Measurements from ENCODE around the gene ADAMTSL1. TPM values are rescaled to one million over a fixed set of nuclear protein-coding genes. Genes with fewer than 3 reads are reported as not detected.

ADAMTSL1 gene
- total and polyA plus RNA-seq, 2 donors (not counting 3 experiments of a cell fraction or from before 2014, with no cell fraction given) = 15.0 to 18.4 TPM

DNA sequence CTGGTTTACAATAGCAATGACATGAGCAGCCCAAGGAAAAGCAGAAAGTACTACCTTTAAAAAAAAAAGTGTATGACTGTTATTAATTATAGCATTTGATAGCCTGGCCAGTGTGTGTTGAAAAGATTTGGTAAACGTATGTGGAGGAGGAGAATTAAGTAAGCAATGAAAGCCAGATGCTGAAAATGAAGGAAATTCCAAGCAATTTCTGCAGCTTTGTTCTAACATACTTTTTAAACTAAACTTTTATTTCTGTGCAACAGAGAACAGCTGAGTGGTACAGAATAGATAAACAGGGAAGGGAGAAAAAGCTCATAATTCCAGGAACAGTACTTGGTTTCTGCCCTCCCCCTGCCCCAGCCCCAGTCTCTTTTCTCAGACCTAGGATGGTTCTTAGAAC is 252.6 kb downstream of the ADAMTSL1 start:
- TF ChIP-seq GATA2 (IDR thresholded peaks at IDR 0.05; ENCODE audit: insufficient read depth, insufficient read length, low read depth, low read length) (no peak), JUN (IDR thresholded peaks at IDR 0.05; ENCODE audit: borderline replicate concordance, insufficient read depth, insufficient read length, low read depth) (no peak), FOS (IDR thresholded peaks at IDR 0.05; ENCODE audit: borderline replicate concordance, insufficient read depth, low read length) (no peak), EZH2 (IDR thresholded peaks at IDR 0.05; ENCODE audit: borderline replicate concordance, low read depth, low read length, severe bottlenecking) (no peak), MYC (IDR thresholded peaks at IDR 0.05; ENCODE audit: low read depth, low read length) (no peak), POLR2AphosphoS5 (IDR thresholded peaks at IDR 0.05; ENCODE audit: insufficient read depth, low read depth, low read length) (no peak), POLR2A (IDR thresholded peaks at IDR 0.05; ENCODE audit: low read depth, low read length) (no peak)
- TF ChIP-seq, protein P1, sequence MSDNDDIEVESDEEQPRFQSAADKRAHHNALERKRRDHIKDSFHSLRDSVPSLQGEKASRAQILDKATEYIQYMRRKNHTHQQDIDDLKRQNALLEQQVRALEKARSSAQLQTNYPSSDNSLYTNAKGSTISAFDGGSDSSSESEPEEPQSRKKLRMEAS (IDR thresholded peaks at IDR 0.05; ENCODE audit: insufficient read depth, insufficient read length) = no peak
- intact Hi-C loops (cut with micrococcal nuclease) = no loop called here
- POLR2A ChIA-PET = no interaction called here
- Histone ChIP-seq H3K4me2 (ENCODE audit: insufficient read depth, low read length) (no peak overlapping the region), H3K9me1 (replicated peaks; ENCODE audit: control insufficient read depth, extremely low read depth, insufficient read depth, low read length) (no peaks in the 10 kb centered on the region), H2AFZ (ENCODE audit: low read depth, low read length) (no peak overlapping the region), H3K27me3 (ENCODE audit: control insufficient read depth in 2 of 2, insufficient read depth in 2 of 2, low read length in 2 of 2) (no peaks in the 10 kb centered on the region), H3K9ac (replicated peaks; ENCODE audit: extremely low read depth, insufficient read depth, low read length) (no peak overlapping the region), H3K9me3 (replicated peaks; ENCODE audit: control insufficient read depth, insufficient read depth, low read length) (no peaks in the 10 kb centered on the region), H3K4me3 (replicated peaks in 1 of 3; ENCODE audit: insufficient read depth in 1 of 3, low read depth in 1 of 3, low read length in 3 of 3) (no peak overlapping the region), H4K20me1 (replicated peaks; ENCODE audit: control insufficient read depth, extremely low read depth, insufficient read depth, low read length) (no peaks in the 10 kb centered on the region), H3K36me3 (ENCODE audit: control insufficient read depth in 2 of 2, extremely low read depth in 1 of 2, insufficient read depth in 2 of 2, low read length in 2 of 2) (no peaks in the 10 kb centered on the region), H3K79me2 (ENCODE audit: control insufficient read depth, insufficient read depth, low read length) (no peaks in the 10 kb centered on the region), H3K27ac (ENCODE audit: insufficient read depth, low read depth, low read length) (no peak overlapping the region), H3K4me1 (ENCODE audit: control insufficient read depth, extremely low read depth, insufficient read depth, low read length) (no peaks in the 10 kb centered on the region)
- CTCF ChIA-PET = interaction anchor here (1.7 to 2.1 kb wide), 3 partner anchors 9 to 17 kb away, joined by 5 to 6 read pairs (median 5); no protein-coding TSS in a partner anchor
- DNase-seq (ENCODE audit: low read depth, low spot score) (no peak), FAIRE-seq (no peak)
- no TSS peak for BruUV-seq (replicated peaks)
- dilution Hi-C loops (cut with MboI; ENCODE audit: extremely low pct_ligation_motif_present, low sequenced_read_pairs) = no loop called here

DNA sequence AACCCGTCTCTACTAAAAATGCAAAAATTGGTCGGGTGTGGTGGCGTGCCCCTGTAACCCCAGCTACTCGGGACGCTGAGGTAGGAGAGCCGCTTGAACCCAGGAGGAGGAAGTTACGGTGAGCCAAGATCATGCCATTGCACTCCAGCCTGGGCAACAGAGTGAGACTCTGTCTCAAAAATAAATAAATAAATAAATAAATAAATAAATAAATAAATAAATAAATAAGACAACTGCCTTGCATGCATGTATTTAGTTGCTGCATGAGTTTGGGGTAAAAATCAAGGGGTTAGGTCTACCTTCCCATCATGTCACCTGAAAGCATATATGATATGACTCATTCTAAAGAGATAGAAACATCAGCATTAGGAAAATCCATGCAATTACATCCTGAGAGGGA is 254.0 kb downstream of the ADAMTSL1 start:
- no peak overlapping the region for H3K4me3 ChIP-seq (replicated peaks in 1 of 3; ENCODE audit: insufficient read depth in 1 of 3, low read depth in 1 of 3, low read length in 3 of 3)
- DNase-seq (ENCODE audit: low read depth, low spot score) (no peak), FAIRE-seq (no peak)
- H3K9me1 ChIP-seq (replicated peaks; ENCODE audit: control insufficient read depth, extremely low read depth, insufficient read depth, low read length) = no peaks in the 10 kb centered on the region
- H2AFZ ChIP-seq (ENCODE audit: low read depth, low read length) = no peak overlapping the region
- H3K4me1 ChIP-seq (ENCODE audit: control insufficient read depth, extremely low read depth, insufficient read depth, low read length) = no peaks in the 10 kb centered on the region
- no peaks in the 10 kb centered on the region for H3K79me2 ChIP-seq (ENCODE audit: control insufficient read depth, insufficient read depth, low read length)
- H3K27me3 ChIP-seq (ENCODE audit: control insufficient read depth in 2 of 2, insufficient read depth in 2 of 2, low read length in 2 of 2) = no peaks in the 10 kb centered on the region
- dilution Hi-C loops (cut with MboI; ENCODE audit: extremely low pct_ligation_motif_present, low sequenced_read_pairs) = no loop called here
- POLR2A ChIA-PET = no interaction called here
- no peaks in the 10 kb centered on the region for H3K9me3 ChIP-seq (replicated peaks; ENCODE audit: control insufficient read depth, insufficient read depth, low read length)
- no peak overlapping the region for H3K27ac ChIP-seq (ENCODE audit: insufficient read depth, low read depth, low read length)
- intact Hi-C loops (cut with micrococcal nuclease) = no loop called here
- H4K20me1 ChIP-seq (replicated peaks; ENCODE audit: control insufficient read depth, extremely low read depth, insufficient read depth, low read length) = no peaks in the 10 kb centered on the region
- no peak overlapping the region for H3K9ac ChIP-seq (replicated peaks; ENCODE audit: extremely low read depth, insufficient read depth, low read length)
- BruUV-seq (replicated peaks) = no TSS peak
- H3K36me3 ChIP-seq (ENCODE audit: control insufficient read depth in 2 of 2, extremely low read depth in 1 of 2, insufficient read depth in 2 of 2, low read length in 2 of 2) = no peaks in the 10 kb centered on the region
- no peak overlapping the region for H3K4me2 ChIP-seq (ENCODE audit: insufficient read depth, low read length)
- CTCF ChIA-PET = interaction anchor here (1.7 to 2.1 kb wide), 2 partner anchors 10 to 15 kb away, joined by 5 to 6 read pairs; no protein-coding TSS in a partner anchor
- TF ChIP-seq, protein P1 (IDR thresholded peaks at IDR 0.05; ENCODE audit: insufficient read depth, insufficient read length) = no peak
- TF ChIP-seq EZH2 (IDR thresholded peaks at IDR 0.05; ENCODE audit: borderline replicate concordance, low read depth, low read length, severe bottlenecking) = no peak
- TF ChIP-seq POLR2A (IDR thresholded peaks at IDR 0.05; ENCODE audit: low read depth, low read length) = no peak
- no peak for TF ChIP-seq MYC (IDR thresholded peaks at IDR 0.05; ENCODE audit: low read depth, low read length)
- TF ChIP-seq POLR2AphosphoS5 (IDR thresholded peaks at IDR 0.05; ENCODE audit: insufficient read depth, low read depth, low read length) = no peak
- no peak for TF ChIP-seq FOS (IDR thresholded peaks at IDR 0.05; ENCODE audit: borderline replicate concordance, insufficient read depth, low read length)
- no peak for TF ChIP-seq GATA2 (IDR thresholded peaks at IDR 0.05; ENCODE audit: insufficient read depth, insufficient read length, low read depth, low read length)
- TF ChIP-seq, protein P2, sequence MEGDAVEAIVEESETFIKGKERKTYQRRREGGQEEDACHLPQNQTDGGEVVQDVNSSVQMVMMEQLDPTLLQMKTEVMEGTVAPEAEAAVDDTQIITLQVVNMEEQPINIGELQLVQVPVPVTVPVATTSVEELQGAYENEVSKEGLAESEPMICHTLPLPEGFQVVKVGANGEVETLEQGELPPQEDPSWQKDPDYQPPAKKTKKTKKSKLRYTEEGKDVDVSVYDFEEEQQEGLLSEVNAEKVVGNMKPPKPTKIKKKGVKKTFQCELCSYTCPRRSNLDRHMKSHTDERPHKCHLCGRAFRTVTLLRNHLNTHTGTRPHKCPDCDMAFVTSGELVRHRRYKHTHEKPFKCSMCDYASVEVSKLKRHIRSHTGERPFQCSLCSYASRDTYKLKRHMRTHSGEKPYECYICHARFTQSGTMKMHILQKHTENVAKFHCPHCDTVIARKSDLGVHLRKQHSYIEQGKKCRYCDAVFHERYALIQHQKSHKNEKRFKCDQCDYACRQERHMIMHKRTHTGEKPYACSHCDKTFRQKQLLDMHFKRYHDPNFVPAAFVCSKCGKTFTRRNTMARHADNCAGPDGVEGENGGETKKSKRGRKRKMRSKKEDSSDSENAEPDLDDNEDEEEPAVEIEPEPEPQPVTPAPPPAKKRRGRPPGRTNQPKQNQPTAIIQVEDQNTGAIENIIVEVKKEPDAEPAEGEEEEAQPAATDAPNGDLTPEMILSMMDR (IDR thresholded peaks at IDR 0.05; ENCODE audit: extremely low read depth in 1 of 2, insufficient read depth in 1 of 2, low read depth in 1 of 2, low read length in 2 of 2) = no peak
- no peak for TF ChIP-seq JUN (IDR thresholded peaks at IDR 0.05; ENCODE audit: borderline replicate concordance, insufficient read depth, insufficient read length, low read depth)
